ENCODE data around the gene OGA.

OGA gene

DNA sequence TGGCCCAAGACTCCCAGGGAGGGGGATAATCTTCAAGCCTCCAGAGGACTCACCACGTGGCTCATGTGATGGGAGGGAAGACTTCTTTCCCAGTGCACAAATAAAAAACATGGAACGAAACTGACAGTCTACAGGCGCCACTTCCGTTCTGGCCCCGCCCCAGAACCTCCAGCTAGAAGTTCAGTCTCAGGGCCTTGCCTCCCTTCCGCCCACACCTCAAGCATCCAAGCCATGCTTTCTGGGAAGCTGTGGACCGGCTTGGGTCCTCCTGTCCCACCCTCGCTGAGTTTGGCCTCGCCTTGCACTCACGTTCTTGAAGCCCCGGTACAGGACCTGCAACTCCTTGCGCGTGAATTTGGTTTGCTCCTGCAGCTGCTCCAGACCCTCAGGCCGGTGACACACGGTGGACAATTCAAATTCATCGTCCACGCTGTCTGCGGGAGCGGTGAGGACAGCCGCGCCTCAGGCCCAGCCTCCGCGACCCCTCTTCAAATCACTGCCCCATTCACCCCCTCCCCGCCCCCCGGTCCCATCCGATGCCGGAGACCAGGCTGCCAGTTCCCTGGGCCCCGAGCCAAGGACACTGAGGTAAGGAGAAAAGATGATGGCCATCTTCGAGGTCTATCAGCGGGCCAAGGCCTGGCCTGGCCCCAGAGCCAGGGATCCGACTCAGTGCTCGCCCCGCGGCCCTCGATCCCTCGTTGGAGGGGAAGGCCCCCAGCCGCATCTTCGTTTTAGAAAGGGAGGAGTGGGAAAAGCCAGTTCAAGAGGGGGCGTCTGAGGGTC, 10.7 kb upstream of the OGA start:
- no peaks in the 10 kb centered on the region for H3K9me3 Mint-ChIP-seq
- DNase-seq, result no peak
- H3K4me1 Mint-ChIP-seq, result peaks cover 54% of the 10 kb centered on the region
- no peak overlapping the region for H3K27ac Mint-ChIP-seq
- TF ChIP-seq, protein P1, sequence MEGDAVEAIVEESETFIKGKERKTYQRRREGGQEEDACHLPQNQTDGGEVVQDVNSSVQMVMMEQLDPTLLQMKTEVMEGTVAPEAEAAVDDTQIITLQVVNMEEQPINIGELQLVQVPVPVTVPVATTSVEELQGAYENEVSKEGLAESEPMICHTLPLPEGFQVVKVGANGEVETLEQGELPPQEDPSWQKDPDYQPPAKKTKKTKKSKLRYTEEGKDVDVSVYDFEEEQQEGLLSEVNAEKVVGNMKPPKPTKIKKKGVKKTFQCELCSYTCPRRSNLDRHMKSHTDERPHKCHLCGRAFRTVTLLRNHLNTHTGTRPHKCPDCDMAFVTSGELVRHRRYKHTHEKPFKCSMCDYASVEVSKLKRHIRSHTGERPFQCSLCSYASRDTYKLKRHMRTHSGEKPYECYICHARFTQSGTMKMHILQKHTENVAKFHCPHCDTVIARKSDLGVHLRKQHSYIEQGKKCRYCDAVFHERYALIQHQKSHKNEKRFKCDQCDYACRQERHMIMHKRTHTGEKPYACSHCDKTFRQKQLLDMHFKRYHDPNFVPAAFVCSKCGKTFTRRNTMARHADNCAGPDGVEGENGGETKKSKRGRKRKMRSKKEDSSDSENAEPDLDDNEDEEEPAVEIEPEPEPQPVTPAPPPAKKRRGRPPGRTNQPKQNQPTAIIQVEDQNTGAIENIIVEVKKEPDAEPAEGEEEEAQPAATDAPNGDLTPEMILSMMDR (IDR thresholded peaks at IDR 0.05), result no peak
- no peak overlapping the region for H3K4me3 Mint-ChIP-seq
- H3K27me3 Mint-ChIP-seq (ENCODE audit: low read depth, poor library complexity), result peaks cover 7% of the 10 kb centered on the region
- H3K36me3 Mint-ChIP-seq (ENCODE audit: low read depth), result peaks cover 20% of the 10 kb centered on the region

DNA sequence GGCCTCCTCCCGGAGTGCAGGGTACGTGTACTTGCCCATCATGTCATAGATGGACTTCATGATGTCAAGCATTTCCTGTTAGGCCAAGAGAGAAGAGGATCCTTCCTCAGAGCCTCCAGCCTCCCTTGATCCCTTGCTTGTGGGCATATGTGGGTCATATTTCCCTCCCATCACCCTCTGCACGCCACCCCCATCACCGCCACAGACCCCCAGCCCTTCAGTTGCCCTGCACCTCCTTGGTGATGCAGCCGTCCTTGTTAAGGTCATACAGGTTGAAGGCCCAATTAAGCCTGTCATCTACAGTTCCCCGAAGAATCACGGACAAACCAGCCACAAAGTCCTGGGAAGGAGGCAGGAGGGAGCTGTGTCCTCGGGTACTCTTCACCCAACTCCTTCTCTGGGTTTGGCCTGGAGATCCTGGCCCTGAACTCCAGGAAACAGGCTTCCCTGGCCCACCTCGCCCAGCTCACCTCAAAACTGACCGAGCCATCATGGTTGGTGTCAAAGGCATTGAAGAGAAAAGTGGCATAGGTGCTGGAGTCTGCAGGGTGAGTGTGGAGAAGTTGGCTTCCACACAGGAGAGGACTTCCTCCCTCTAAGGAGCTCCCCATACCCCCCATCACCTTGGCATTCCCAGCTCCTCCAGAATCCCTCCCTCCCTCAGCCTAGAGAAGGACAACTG, 9.8 kb upstream of the OGA start:
- Mint-ChIP-seq H3K27ac (no peak overlapping the region), H3K4me3 (no peak overlapping the region), H3K36me3 (ENCODE audit: low read depth) (peaks cover 20% of the 10 kb centered on the region), H3K27me3 (ENCODE audit: low read depth, poor library complexity) (peaks cover 3% of the 10 kb centered on the region), H3K9me3 (no peaks in the 10 kb centered on the region), H3K4me1 (peaks cover 45% of the 10 kb centered on the region)
- no peak for DNase-seq
- TF ChIP-seq, protein P1 (IDR thresholded peaks at IDR 0.05), result no peak

DNA sequence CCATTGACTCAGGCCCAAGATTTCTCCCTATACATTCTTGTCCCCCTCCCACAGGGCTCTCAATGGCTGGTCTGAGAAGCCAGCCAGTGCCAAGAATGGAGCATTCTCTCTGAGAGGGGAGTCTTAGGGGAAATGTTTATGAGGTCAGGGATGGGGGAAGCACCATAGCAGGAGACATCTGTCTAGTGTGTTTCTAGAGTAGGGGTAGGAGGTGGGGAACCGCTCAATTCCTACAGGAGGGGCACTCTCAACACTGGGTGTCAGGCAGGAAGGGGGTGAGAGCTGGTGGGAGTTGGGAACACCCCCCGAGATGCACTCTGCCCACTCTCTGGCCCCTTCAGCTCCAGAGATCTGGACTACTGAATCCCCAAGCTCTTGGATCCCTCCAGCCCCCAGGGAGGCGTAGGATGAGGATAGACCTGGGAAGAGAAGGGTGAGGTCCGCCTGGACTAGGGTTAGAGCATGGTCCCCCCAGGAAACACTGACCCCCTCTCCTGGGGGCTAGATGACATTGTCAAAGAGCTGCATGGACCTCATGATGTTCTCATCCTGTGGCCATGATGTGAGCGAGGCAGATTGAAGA, 8.7 kb upstream of the OGA start:
- Mint-ChIP-seq H3K9me3 (no peaks in the 10 kb centered on the region), H3K27ac (no peak overlapping the region), H3K4me1 (peaks cover 37% of the 10 kb centered on the region), H3K4me3 (peak overlapping the region; percentile 13), H3K36me3 (ENCODE audit: low read depth) (peaks cover 26% of the 10 kb centered on the region), H3K27me3 (ENCODE audit: low read depth, poor library complexity) (peaks cover 3% of the 10 kb centered on the region)
- DNase-seq, result no peak
- TF ChIP-seq, protein P1 (IDR thresholded peaks at IDR 0.05), result no peak

DNA sequence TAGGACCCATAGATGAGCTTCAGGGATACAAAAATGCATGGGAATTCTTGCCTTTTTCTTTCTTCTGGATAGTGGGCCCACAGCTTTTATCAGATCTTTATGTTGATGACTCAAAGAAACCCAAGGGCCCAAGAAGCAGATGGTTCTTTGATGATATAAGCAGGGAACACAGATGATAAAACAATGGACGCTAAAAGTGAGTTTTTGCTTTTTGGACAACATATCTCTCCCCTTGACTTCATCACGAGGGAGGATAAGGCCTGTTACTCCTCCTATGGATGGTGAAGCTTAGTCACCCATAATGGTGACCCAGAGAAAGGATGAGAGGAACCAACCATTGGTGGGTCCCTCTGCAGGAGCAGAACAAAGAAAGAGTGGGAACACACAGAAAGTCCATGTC, 6.5 kb upstream of the OGA start:
- Mint-ChIP-seq H3K27me3 (ENCODE audit: low read depth, poor library complexity) (peaks cover 3% of the 10 kb centered on the region), H3K9me3 (no peaks in the 10 kb centered on the region), H3K4me3 (no peak overlapping the region), H3K36me3 (ENCODE audit: low read depth) (peaks cover 35% of the 10 kb centered on the region), H3K27ac (no peak overlapping the region), H3K4me1 (peaks cover 28% of the 10 kb centered on the region)
- TF ChIP-seq, protein P1 (IDR thresholded peaks at IDR 0.05), result no peak
- DNase-seq, result no peak

DNA sequence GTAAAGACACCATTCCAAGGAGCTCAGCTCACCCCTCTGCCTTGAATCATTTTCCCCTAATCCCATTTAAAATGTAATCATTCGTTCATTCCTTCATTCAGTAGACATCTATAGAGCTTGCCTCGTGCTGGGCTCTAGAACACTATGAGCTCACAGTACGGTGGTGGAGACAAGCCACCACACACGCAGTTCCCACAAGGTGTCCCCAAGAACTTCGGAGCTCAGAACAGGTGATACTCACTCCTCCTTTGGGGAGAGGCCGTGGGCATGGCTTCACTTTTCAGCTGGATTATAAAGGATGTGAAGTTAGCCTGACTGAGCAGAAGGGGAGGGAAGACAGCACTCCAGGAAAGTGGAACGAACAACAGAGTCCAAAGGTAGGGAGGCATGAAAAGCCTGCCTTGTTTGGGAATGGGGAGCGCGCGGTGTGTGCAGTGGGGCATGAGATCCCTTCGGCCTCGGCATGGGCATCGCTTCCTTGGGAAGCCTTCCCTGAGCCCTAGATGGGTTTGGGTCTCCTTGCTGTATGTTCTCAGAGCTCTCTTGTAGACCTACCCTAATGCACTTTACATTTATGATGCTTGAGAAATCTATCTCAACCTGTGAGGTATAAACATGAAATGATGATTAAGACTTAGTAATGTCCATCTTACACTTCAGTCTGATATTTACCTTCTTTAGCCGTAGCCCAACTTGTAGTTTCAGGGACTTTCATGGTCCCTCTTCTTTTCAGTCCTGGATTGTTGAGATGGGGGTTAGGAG, 809 bp upstream of the OGA start:
- peaks cover 49% of the 10 kb centered on the region for H3K4me1 Mint-ChIP-seq
- TF ChIP-seq, protein P1 (IDR thresholded peaks at IDR 0.05), result no peak
- H3K9me3 Mint-ChIP-seq, result no peaks in the 10 kb centered on the region
- DNase-seq, result peak; percentile 38
- H3K27me3 Mint-ChIP-seq (ENCODE audit: low read depth, poor library complexity), result no peaks in the 10 kb centered on the region
- H3K4me3 Mint-ChIP-seq, result peak overlapping the region; percentile 92
- peaks cover 21% of the 10 kb centered on the region for H3K36me3 Mint-ChIP-seq (ENCODE audit: low read depth)
- H3K27ac Mint-ChIP-seq, result peak overlapping the region; percentile 97

Measured in nephron progenitor cell (in vitro differentiated cells).